Neuron (in vitro differentiated cells): ENCODE results near the gene PMCH.
"Not testable (repeated sequence)": the region's sequence is repeated elsewhere in the genome, so short reads cannot be mapped to it uniquely, and the experiment has no call there.

Experiments used
- H2AFZ ChIP-seq: one replicate; pipeline ENCODE4 v1.6.1; 2013; ENCODE audit warnings: low read depth, mild to moderate bottlenecking, inconsistent platforms, low read length, moderate library complexity
- H3K27me3 ChIP-seq: one replicate; pipeline ENCODE4 v1.6.1; 2013; ENCODE audit warnings: low read length; ENCODE audit not compliant: insufficient read depth
- H3K36me3 ChIP-seq: one replicate; pipeline ENCODE4 v1.6.1; 2013; ENCODE audit warnings: low read length; ENCODE audit not compliant: insufficient read depth
- H3K4me1 ChIP-seq: one replicate; pipeline ENCODE4 v1.6.1; 2013; ENCODE audit warnings: low read length; ENCODE audit not compliant: insufficient read depth
- H3K4me3 ChIP-seq: 2 replicates; pipeline ENCODE4 v1.5.1; 2013; ENCODE audit warnings: mild to moderate bottlenecking, low read length, moderate library complexity
- H3K9me3 ChIP-seq: one replicate; pipeline ENCODE4 v1.6.1; 2013; ENCODE audit warnings: low read length

Gene PMCH

GRCh38 chr12:102197789-102198188 lies at the start of gene PMCH:
TSS of gene PMCH (minus strand) at chr12:102197833. CDS start at chr12:102197770, 63 bp downstream.
- Histone ChIP-seq H2AFZ (no peak within 1 kb of the TSS), H3K4me1 (no peaks in the 10 kb centered on the region), H3K4me3 (no peak within 1 kb of the TSS), H3K27me3 (no peaks in the 10 kb centered on the region), H3K9me3 (no peaks in the 10 kb centered on the region), H3K36me3 (no peaks in the 10 kb centered on the region)

DNA sequence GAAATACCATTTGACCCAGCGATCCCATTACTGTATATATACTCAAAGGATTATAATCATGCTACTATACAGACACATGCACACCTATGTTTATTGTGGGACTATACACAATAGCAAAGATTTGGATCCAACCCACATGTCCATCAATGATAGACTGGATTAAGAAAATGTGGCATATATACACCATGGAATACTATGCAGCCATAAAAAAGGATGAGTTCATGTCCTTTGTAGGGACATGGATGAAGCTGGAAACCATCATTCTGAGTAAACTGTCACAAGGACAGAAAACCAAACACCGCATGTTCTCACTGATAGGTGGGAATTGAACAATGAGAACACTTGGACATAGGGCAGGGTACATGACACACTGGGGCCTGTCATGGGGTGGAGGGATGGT lies 43.2 kb upstream of the PMCH start:
- H3K9me3 ChIP-seq, H3K27me3 ChIP-seq, H3K4me1 ChIP-seq, H2AFZ ChIP-seq, H3K4me3 ChIP-seq, H3K36me3 ChIP-seq: not testable (repeated sequence)

GRCh38 chr12:102234599-102234998 lies 37.0 kb upstream of the PMCH start:
- H3K36me3 ChIP-seq = no peaks in the 10 kb centered on the region
- H3K9me3 ChIP-seq = no peaks in the 10 kb centered on the region
- H3K4me3 ChIP-seq = no peak overlapping the region
- H2AFZ ChIP-seq = no peak overlapping the region
- no peaks in the 10 kb centered on the region for H3K4me1 ChIP-seq
- H3K27me3 ChIP-seq = no peaks in the 10 kb centered on the region

DNA sequence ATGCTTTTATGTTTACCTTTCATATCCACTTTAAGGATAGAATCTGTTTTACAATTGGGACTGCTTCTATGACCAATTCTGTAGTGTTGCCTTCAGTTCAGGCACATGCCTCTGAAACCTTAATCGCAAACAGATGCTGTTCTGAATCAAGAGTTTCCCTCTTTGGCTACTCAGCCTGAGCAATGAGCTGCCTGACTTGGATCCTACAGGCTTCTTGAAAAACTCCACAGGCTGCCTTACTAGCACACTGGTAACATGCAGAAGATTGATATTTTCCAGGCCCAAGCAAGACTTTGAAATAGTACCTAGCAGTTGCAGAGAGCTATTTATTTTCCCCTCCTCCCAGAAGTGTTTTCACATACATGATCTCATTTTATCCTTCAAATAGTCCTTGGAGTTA lies 34.8 kb upstream of the PMCH start:
- Histone ChIP-seq H3K4me3 (no peak overlapping the region), H3K4me1 (no peaks in the 10 kb centered on the region), H3K9me3 (no peaks in the 10 kb centered on the region), H3K27me3 (no peaks in the 10 kb centered on the region), H3K36me3 (no peaks in the 10 kb centered on the region), H2AFZ (no peak overlapping the region)

DNA sequence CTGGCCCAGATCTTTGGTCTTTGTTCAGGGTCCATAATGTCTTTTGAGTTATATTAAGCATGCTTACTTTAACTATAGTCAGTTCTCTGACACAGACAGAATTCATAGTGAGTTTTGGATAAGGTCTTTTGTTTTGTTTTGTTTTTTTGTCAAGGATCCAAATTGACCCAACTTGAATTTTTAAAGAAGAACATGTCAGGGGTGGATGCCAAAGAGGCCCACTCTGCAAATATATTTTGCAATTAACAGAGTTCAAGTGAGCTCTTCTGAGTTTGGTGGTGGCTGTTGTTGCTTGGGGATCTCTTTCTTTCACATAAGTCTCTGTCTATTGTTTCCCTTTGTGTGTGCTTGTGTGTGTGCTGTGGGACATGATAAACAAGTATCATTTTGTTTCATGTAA lies 34.4 kb upstream of the PMCH start:
- Histone ChIP-seq H2AFZ (no peak overlapping the region), H3K36me3 (no peaks in the 10 kb centered on the region), H3K4me1 (no peaks in the 10 kb centered on the region), H3K27me3 (no peaks in the 10 kb centered on the region), H3K4me3 (no peak overlapping the region), H3K9me3 (no peaks in the 10 kb centered on the region)

DNA sequence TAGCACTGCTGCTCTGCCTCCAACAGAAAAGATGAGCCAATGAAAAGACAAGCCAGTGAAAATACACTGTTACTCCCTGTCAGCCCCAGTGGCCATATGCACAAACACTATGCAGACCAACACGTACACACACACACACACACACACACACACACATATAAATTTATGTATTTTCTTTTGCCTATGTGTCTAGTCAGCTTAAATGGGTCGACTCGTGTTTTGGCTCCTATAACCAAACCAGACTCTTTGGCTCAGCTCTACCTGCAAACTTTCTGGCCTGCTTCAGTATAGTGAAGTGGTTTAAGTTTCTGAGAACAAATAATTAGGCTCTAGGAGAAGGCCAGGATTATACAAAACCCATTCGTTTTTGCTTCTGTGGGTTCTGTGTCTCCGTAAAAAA lies 30.3 kb upstream of the PMCH start:
- no peaks in the 10 kb centered on the region for H3K27me3 ChIP-seq
- no peak overlapping the region for H2AFZ ChIP-seq
- no peaks in the 10 kb centered on the region for H3K4me1 ChIP-seq
- H3K36me3 ChIP-seq = no peaks in the 10 kb centered on the region
- no peaks in the 10 kb centered on the region for H3K9me3 ChIP-seq
- no peak overlapping the region for H3K4me3 ChIP-seq

DNA sequence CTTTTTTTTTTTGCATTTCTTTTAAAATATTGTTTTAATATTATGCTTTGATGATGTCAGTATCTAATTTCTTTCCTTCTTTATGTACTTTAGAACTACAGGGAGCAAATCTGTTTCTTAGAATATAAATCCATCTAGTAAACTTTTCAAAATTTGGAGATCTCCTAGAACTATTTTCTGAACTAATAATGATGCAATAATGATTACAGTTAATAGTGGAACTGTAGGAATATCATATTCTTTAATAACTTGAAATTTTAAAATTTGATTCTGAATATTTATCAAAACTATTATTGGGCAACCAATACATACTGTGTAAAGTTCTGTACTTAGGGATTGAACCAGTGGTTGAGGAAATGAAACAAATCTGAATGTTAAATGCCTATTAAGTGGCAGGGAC lies 23.1 kb upstream of the PMCH start:
- Histone ChIP-seq H3K4me3 (no peak overlapping the region), H2AFZ (no peak overlapping the region), H3K4me1 (no peaks in the 10 kb centered on the region), H3K27me3 (no peaks in the 10 kb centered on the region), H3K36me3 (no peaks in the 10 kb centered on the region), H3K9me3 (no peaks in the 10 kb centered on the region)

GRCh38 chr12:102215992-102216691 lies 18.5 kb upstream of the PMCH start:
- no peaks in the 10 kb centered on the region for H3K27me3 ChIP-seq
- H3K4me3 ChIP-seq = no peak overlapping the region
- H2AFZ ChIP-seq = no peak overlapping the region
- no peaks in the 10 kb centered on the region for H3K9me3 ChIP-seq
- H3K4me1 ChIP-seq = no peaks in the 10 kb centered on the region
- no peaks in the 10 kb centered on the region for H3K36me3 ChIP-seq

DNA sequence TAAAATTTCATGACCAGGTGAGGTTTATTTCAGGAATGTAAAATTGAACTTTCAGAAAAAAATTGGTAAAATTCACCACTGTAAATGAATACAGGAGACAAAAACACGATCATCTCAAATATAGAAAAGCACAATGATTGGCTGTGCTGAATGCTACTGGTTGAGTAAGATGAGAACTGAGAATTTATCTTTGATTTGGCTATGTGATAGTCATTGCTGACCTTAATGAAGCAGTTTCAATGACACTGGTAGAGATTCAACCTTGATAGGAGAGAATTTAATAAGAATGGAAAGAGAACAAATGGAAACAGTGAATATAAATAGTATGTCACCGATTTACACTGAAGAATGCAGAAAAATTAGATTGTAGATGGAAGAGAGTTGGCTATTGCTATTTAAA lies 6.4 kb upstream of the PMCH start:
- Histone ChIP-seq H3K27me3 (no peaks in the 10 kb centered on the region), H3K4me3 (no peak overlapping the region), H3K9me3 (no peaks in the 10 kb centered on the region), H3K36me3 (no peaks in the 10 kb centered on the region), H2AFZ (no peak overlapping the region), H3K4me1 (no peaks in the 10 kb centered on the region)

DNA sequence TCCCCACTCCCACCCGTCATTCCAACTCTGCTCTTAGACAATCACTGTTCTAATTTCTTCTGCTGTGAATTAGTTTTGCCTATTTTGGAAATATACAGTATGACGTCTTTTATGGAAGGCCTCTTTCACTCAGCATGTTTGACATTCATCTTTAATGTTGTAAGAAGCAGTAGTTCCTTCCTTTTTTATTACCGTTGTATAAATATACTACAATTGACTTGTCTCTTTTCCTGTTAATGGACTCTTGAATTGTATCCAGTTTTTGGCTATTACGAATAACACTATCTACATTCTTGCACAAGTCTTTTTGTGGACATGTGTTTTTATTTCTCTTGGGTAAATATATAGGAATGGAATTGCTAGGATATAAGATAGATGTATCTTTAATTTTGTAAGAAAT lies 4.9 kb upstream of the PMCH start:
- H3K4me3 ChIP-seq = no peak overlapping the region
- no peaks in the 10 kb centered on the region for H3K27me3 ChIP-seq
- no peaks in the 10 kb centered on the region for H3K36me3 ChIP-seq
- no peaks in the 10 kb centered on the region for H3K4me1 ChIP-seq
- no peaks in the 10 kb centered on the region for H3K9me3 ChIP-seq
- H2AFZ ChIP-seq = no peak overlapping the region

DNA sequence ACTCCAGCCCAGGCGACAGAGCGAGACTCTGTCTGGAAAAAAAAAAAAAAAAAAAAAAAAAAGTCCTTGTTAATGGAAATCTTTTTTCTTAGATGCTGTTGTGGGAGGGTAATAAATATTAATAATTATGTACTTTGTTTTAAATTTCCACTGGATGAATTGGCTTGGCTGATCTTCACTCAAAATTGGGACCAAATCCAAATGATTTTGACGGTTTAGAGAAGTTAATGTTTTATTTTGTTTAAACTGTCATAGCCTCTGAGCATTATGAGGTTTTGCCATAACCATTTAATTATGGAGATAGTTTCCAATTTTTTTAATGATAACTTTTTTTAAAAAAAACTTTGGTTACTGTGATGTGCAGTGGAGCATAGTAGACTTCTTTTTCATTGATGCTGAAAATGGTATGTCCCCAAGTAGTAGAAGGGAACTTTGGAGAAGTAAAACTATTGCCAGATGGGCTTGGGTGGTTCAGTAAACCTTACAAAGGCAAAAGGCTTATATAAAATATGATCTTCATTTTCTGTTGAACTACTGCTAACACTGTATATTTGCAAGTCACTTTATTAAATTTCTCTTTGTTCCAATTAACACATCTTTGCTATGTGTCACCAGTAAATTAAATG lies 3.9 kb upstream of the PMCH start:
- Histone ChIP-seq H3K36me3 (no peaks in the 10 kb centered on the region), H2AFZ (no peak overlapping the region), H3K4me3 (no peak overlapping the region), H3K4me1 (no peaks in the 10 kb centered on the region), H3K9me3 (no peaks in the 10 kb centered on the region), H3K27me3 (no peaks in the 10 kb centered on the region)

DNA sequence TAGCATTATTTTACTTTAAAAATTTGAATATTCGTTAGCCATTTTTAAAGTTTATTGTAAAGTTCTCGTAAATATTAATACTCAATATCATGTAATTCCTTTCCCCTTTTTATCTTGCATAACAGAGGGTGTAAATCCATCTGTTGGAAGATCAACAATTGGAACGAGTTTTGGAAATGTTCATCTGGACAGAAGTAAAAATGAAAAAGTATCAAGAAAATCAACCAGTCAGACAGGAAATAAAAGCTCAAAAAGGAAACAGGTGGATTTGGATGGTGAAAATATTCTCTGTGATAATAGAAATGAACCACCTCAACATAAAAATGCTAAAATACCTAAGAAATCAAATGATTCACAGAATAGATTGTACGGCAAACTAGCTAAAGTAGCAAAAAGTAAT lies 1.8 kb downstream of the PMCH start:
- no peaks in the 10 kb centered on the region for H3K9me3 ChIP-seq
- no peak overlapping the region for H3K4me3 ChIP-seq
- H2AFZ ChIP-seq = no peak overlapping the region
- no peaks in the 10 kb centered on the region for H3K27me3 ChIP-seq
- no peaks in the 10 kb centered on the region for H3K36me3 ChIP-seq
- no peaks in the 10 kb centered on the region for H3K4me1 ChIP-seq

DNA sequence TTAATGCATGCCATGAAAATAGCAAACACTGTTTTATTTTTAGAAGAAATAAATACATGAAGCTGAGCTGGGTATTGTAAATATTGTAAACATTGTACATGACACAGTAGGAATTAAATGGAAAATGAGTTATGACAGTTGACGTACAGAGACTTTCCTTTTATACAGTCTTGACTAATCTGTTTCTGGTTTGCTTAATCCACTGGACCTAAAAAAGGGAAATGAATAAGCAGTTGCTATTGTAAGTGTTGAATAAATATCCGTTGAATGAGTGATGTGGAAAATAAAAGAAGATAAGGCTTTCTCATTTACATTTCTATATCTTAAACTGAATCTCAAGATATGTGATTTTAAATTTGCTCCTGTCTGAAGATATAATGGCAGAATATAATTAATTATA lies 15.0 kb downstream of the PMCH start:
- Histone ChIP-seq H3K36me3 (peaks cover 2% of the 10 kb centered on the region), H3K9me3 (no peaks in the 10 kb centered on the region)

DNA sequence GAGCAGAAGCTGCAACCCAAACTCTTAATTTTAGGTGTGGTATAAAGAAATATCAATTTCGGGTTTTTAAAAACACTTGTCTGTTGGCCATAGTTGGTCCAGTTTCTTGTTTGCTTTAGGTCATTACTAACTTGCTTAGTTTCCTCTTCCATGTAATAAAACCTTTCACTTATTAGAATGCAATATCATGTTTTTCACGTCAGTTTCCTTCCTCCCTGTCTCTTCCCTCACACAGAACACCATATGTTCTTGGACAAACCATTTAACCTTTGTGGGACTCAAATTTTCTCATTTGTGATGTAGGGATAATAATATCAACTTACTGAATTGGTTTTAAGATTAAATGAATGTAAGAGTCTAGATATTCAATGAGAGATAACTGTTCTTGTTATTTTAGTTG lies 22.9 kb downstream of the PMCH start:
- Histone ChIP-seq H3K4me1 (no peaks in the 10 kb centered on the region), H2AFZ (no peak overlapping the region), H3K4me3 (no peak overlapping the region), H3K27me3 (no peaks in the 10 kb centered on the region), H3K36me3 (peaks cover 2% of the 10 kb centered on the region), H3K9me3 (no peaks in the 10 kb centered on the region)

More for the DNA sequence above, 15.0 kb downstream of the PMCH start:
- no peaks in the 10 kb centered on the region for H3K27me3 ChIP-seq
- H2AFZ ChIP-seq = no peak overlapping the region
- no peaks in the 10 kb centered on the region for H3K4me1 ChIP-seq
- H3K4me3 ChIP-seq = no peak overlapping the region
